ENCODE results near the gene PPP1R12A. TPM values are rescaled to one million over a fixed set of nuclear protein-coding genes. Genes with fewer than 3 reads are reported as not detected.
"Not testable (repeated sequence)": the region's sequence is repeated elsewhere in the genome, so short reads cannot be mapped to it uniquely, and the experiment has no call there.

Gene PPP1R12A
- total RNA-seq, 2 donors from 2014 or later: 64.3 to 70.7 TPM

DNA sequence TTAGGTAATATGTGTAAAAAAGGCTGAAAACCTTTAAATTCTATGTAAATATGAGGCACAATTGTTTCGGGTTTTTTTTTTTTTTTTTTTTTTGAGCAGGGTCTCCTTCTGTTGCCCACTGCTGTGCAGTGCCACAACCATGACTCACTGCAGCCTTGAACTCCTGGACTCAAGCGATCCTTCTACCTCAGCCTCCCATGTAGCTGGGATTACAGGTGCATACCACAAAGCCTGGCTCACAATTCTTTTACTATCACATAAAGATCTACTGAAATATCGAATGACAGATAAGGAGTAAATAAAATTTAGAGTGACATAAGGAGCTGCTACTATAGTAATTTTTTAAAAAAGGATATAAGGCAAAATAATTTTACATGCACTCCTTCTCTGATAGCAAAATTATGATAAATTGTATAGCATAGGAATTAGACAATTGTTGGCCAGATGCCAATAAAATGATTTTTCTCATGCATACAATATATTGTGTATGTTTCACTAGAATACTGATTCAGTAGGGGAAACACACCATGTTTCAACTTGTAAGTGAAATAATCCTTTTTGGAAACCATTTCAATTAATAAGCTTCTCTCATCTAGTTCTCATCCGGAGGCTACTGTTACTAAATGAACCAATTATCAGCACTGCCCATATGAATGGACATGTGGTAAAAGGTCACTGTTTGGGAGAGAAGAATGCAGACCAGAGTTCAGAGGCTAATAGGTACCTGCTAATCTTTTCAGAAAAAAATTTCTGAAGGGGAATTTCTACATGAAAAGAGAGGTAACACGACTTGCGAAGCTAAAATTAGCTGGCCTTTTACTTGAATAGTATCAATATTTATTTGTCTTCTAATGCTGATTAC is 108.4 kb downstream of the PPP1R12A start:
- Histone ChIP-seq H3K4me3 (no peak overlapping the region), H3K4me1 (peaks cover 0 to 4% of the 10 kb centered on the region in 2 donors)

DNA sequence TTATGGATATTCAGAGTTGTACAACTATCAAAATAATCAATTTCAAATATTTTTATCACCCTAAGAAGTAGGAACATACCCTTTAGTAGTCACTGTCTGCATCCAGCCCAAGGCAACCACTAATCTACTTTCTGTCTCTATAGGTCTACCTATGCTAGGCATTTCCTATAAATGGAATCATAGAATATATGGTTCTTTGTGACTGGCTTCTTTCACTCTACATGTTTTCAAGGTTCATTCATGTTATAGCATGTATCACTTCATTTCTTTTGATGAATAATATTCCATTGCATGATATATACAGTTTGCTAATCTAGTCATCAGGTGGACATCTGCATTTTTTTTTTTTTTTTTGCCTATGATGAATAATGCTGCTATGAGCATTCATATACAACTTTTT is 112.4 kb downstream of the PPP1R12A start:
- peaks cover 13% of the 10 kb centered on the region for H3K36me3 ChIP-seq
- no peak for DNase-seq (ENCODE audit: low spot score)
- H3K4me1 ChIP-seq: peaks cover 0 to 17% of the 10 kb centered on the region in 2 donors
- no peaks in the 10 kb centered on the region for H3K27me3 ChIP-seq
- no peak overlapping the region for H3K4me3 ChIP-seq
- no peak overlapping the region for H3K27ac ChIP-seq
- H3K9me3 ChIP-seq: no peaks in the 10 kb centered on the region
- TF ChIP-seq, protein P1, sequence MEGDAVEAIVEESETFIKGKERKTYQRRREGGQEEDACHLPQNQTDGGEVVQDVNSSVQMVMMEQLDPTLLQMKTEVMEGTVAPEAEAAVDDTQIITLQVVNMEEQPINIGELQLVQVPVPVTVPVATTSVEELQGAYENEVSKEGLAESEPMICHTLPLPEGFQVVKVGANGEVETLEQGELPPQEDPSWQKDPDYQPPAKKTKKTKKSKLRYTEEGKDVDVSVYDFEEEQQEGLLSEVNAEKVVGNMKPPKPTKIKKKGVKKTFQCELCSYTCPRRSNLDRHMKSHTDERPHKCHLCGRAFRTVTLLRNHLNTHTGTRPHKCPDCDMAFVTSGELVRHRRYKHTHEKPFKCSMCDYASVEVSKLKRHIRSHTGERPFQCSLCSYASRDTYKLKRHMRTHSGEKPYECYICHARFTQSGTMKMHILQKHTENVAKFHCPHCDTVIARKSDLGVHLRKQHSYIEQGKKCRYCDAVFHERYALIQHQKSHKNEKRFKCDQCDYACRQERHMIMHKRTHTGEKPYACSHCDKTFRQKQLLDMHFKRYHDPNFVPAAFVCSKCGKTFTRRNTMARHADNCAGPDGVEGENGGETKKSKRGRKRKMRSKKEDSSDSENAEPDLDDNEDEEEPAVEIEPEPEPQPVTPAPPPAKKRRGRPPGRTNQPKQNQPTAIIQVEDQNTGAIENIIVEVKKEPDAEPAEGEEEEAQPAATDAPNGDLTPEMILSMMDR (IDR thresholded peaks at IDR 0.05): no peak

More for the DNA sequence above, 108.4 kb downstream of the PPP1R12A start:
- TF ChIP-seq, protein P1 (IDR thresholded peaks at IDR 0.05): no peak
- Histone ChIP-seq H3K27ac (no peak overlapping the region), H3K9me3 (no peaks in the 10 kb centered on the region), H3K27me3 (no peaks in the 10 kb centered on the region), H3K36me3 (peaks cover 11% of the 10 kb centered on the region)
- no peak for DNase-seq (ENCODE audit: low spot score)

DNA sequence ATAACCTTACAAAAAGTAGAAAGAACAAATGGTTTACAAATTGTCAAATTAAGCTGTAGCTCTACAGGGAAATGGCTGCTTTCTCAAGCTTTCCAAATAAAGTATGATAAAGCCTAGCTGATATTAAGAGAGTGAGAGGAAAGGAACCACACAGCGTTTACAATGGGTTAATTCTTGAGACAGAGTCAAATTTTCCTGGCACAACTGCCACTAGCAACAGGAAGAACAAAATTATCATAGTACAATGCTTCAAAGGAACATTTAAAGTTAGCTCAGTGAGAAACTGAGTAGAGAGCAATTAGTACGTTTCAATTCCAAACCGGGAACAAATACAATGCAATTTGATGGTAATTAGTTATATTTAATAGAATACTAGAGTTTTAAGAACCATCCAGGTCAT is 116.0 kb downstream of the PPP1R12A start:
- Histone ChIP-seq H3K27me3 (no peaks in the 10 kb centered on the region), H3K36me3 (peaks cover 11% of the 10 kb centered on the region), H3K4me3 (no peak overlapping the region), H3K27ac (peak overlapping the region; percentile 55 to 71), H3K4me1 (peaks cover 0 to 12% of the 10 kb centered on the region in 2 donors), H3K9me3 (no peaks in the 10 kb centered on the region)
- TF ChIP-seq, protein P1 (IDR thresholded peaks at IDR 0.05): no peak
- DNase-seq (ENCODE audit: low spot score): no peak

DNA sequence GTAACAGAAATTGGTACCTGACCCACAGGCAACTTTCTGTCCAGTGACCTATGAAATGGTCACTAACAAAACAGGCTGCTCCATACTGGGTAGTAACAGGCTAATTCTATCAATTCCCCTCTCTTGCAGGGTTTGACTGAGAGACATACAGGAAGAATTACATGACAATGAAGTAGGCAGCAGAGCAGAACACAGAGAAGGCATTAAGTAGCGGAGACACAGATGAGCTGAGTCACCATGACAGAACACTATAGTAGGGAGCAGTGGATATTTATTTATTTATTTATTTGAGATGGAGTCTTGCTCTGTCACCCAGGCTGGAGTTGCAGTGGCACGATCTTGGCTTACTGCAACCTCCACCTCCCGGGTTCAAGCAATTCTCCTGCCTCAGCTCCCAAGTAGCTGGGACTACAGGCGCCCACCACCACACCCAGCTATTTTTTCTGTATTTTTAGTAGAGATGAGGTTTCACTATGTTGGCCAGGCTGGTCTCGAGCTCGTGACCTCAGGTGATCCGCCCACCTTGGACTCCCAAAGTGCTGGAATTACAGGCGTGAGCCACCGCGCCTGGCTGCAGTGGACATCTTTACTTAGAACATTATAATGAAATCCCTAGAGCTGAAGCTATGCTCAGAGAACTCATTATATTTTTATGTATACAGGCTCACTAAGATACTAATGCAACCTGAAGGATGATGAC is 150.4 kb downstream of the PPP1R12A start:
- H3K27ac ChIP-seq: not testable (repeated sequence)
- H3K4me1 ChIP-seq: peaks cover 0 to 11% of the 10 kb centered on the region in 2 donors

DNA sequence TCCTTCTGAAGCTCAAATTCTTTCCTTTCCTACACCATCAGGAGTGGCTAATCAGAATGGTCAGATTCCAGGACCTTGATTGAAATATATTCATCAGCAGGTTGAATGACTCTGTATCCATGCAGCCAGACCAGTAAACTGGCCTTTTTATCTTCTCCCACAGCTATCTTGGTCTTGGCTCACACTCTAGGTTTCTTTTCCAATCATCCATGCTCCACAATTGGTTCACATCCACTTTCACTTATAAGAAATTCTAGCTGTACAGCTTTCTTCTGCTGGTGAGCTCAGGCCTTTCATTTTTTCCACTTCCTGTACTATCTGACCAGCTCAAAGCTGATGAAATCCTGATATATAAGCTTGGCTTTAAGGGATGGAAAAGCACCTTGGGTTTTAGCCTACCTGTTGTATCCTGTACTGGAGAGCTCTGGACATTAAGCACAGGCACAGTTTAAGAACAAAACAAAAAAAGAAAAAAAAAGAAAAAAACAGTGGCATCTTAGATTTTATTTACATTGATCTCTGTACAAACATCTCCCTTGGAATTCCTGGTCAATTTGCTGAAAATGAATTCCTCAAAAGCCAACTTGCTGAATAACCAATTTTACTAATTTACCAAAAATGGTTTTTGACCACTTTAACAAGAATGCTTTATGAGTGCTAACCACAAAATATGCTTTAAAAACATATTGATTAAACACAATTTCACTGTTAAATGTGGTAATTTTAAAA is 152.6 kb downstream of the PPP1R12A start:
- Histone ChIP-seq H3K36me3 (peaks cover 28% of the 10 kb centered on the region), H3K27ac (peak overlapping the region; percentile 26 to 40), H3K4me3 (no peak overlapping the region), H3K4me1 (peaks cover 0 to 11% of the 10 kb centered on the region in 2 donors), H3K27me3 (no peaks in the 10 kb centered on the region), H3K9me3 (no peaks in the 10 kb centered on the region)
- TF ChIP-seq, protein P1 (IDR thresholded peaks at IDR 0.05): no peak
- DNase-seq (ENCODE audit: low spot score): no peak

More for the DNA sequence above, 150.4 kb downstream of the PPP1R12A start:
- H3K9me3 ChIP-seq; H3K27me3 ChIP-seq; DNase-seq (ENCODE audit: low spot score); H3K4me3 ChIP-seq: not testable (repeated sequence)
- peaks cover 46% of the 10 kb centered on the region for H3K36me3 ChIP-seq
